CD4-positive, alpha-beta memory T cell (primary cell): ENCODE measurements around the gene TXNDC11. TPM values are rescaled to one million over a fixed set of nuclear protein-coding genes. Genes with fewer than 3 reads are reported as not detected.

Experiments used
- CTCF ChIA-PET: fragments of 350-600 bp; sonication (Branson Sonifier 250); formaldehyde crosslinking; loops from one replicate; lab custom pipeline; 2021; ENCODE audit warnings: inconsistent platforms; ENCODE audit not compliant: partially characterized antibody; lab: Charles Lee
- POLR2A ChIA-PET: fragments of 350-600 bp; sonication (Branson Sonifier 250); formaldehyde crosslinking; loops from one replicate; lab custom pipeline; 2021; ENCODE audit not compliant: partially characterized antibody; lab: Charles Lee
- DNase-seq, 5 donors: peaks; one replicate each; pipeline versions ENCODE4 v3.0.0 to v3.0.0-alpha.2; 2020 to 2022; ENCODE audit warnings: mixed read lengths in 1 of 5
- H3K27ac ChIP-seq: one replicate; pipeline ENCODE4 v1.7.0; 2013; ENCODE audit warnings: low read depth, low read length
- H3K27me3 ChIP-seq: 2 replicates; pipeline ENCODE4 v1.7.0; 2013; ENCODE audit warnings: mild to moderate bottlenecking, low read length, moderate library complexity; ENCODE audit not compliant: insufficient read depth
- H3K36me3 ChIP-seq: 2 replicates; pipeline ENCODE4 v1.7.0; 2013; ENCODE audit warnings: mild to moderate bottlenecking, low read length, moderate library complexity; ENCODE audit not compliant: insufficient read depth
- H3K4me1 ChIP-seq: 2 replicates; pipeline ENCODE4 v1.7.0; 2013; ENCODE audit warnings: mild to moderate bottlenecking, low read length, moderate library complexity; ENCODE audit not compliant: insufficient read depth
- H3K4me3 ChIP-seq, 2 donors: one replicate each; pipeline ENCODE4 v1.7.0; 2013; ENCODE audit warnings: low read length in 2 of 2, mild to moderate bottlenecking in 1 of 2
- H3K9me3 ChIP-seq, 2 donors: one replicate each; pipeline ENCODE4 v1.7.0; 2013; ENCODE audit warnings: low read length in 2 of 2, control low read depth in 1 of 2; ENCODE audit not compliant: control insufficient read depth in 1 of 2
- H3K27ac Mint-ChIP-seq, 7 donors: one replicate each; pipeline ENCODE4 v1.8.0; 2020 to 2021; ENCODE audit warnings: mixed read lengths in 7 of 7, mild to moderate bottlenecking in 6 of 7, inconsistent platforms in 3 of 7, moderate library complexity in 3 of 7
- H3K27me3 Mint-ChIP-seq, 2 donors: one replicate each; pipeline ENCODE4 v1.8.0; 2020 to 2021; ENCODE audit warnings: mixed read lengths in 2 of 2
- H3K36me3 Mint-ChIP-seq, 2 donors: one replicate each; pipeline ENCODE4 v1.8.0; 2020 to 2021; ENCODE audit warnings: mixed read lengths in 2 of 2, inconsistent platforms in 1 of 2, mild to moderate bottlenecking in 1 of 2
- H3K4me1 Mint-ChIP-seq, 4 donors: one replicate each; pipeline ENCODE4 v1.8.0; 2020 to 2021; ENCODE audit warnings: mixed read lengths in 4 of 4, mild to moderate bottlenecking in 1 of 4
- H3K4me3 Mint-ChIP-seq, 8 donors: one replicate each; pipeline ENCODE4 v1.8.0; 2020 to 2021; ENCODE audit warnings: mixed read lengths in 8 of 8, mild to moderate bottlenecking in 7 of 8, moderate library complexity in 6 of 8, inconsistent platforms in 3 of 8
- H3K9me3 Mint-ChIP-seq, 8 donors: one replicate each; pipeline ENCODE4 v1.8.0; 2020 to 2021; ENCODE audit warnings: mixed read lengths in 8 of 8, mild to moderate bottlenecking in 5 of 8, inconsistent platforms in 3 of 8, moderate library complexity in 1 of 8
- intact Hi-C: fragments of 100-400 bp; cut with micrococcal nuclease; formaldehyde crosslinking; loops from one replicate; pipeline ENCODE4 v1.15.1; 2023
- polyA plus RNA-seq, 2 donors: library from polyadenylated mRNA; unstranded; fragments of 300-500 nt; fragmentation: Illumina TruSeq; gene quantifications; one replicate each; pipeline ENCODE4 v1.2.3, GENCODE V29; 2021
- total RNA-seq, 2 experiments: library from RNA; stranded (reverse); gene quantifications; one replicate each; pipeline ENCODE4 v1.2.3, GENCODE V29; 2021

The TXNDC11 gene
- total and polyA plus RNA-seq, 4 experiments from 2014 or later, result 51.7 to 62.6 (median 57.3) TPM

- Mint-ChIP-seq H3K4me1 (peaks cover 27 to 51% (median 34%) of the 10 kb centered on the region in 4 donors), H3K36me3 (no peaks in the 10 kb centered on the region), H3K9me3 (no peaks in the 10 kb centered on the region), H3K27me3 (no peaks in the 10 kb centered on the region), H3K27ac (peak overlapping the region; percentile 50 to 87 (median 82)), H3K4me3 (peak overlapping the region; percentile 51 to 84 (median 68))
- H3K4me3 ChIP-seq, result peak overlapping the region in 1 of 2 donors; percentile 57
- peak in 4 of 5 donors; percentile 23 to 42 (median 34) for DNase-seq
- no peaks in the 10 kb centered on the region for H3K27me3 ChIP-seq
- POLR2A ChIA-PET, result interaction anchor here (1.0 to 6.0 kb wide), 3 partner anchors 33 to 409 kb away, joined by 3 to 29 read pairs (median 3); partner anchors contain the start of gene SOCS1
- peak overlapping the region; percentile 32 for H3K27ac ChIP-seq
- H3K9me3 ChIP-seq, result no peaks in the 10 kb centered on the region
- CTCF ChIA-PET, result interaction anchor here (1.8 to 2.2 kb wide), 2 partner anchors 25 to 133 kb away, joined by 4 to 7 read pairs; no protein-coding TSS in a partner anchor
- no peaks in the 10 kb centered on the region for H3K36me3 ChIP-seq
- intact Hi-C loops, result loop anchor here (5.0 kb wide), 1 partner anchor 132 kb away; the partner anchor contains the start of gene ZC3H7A
- peaks cover 44% of the 10 kb centered on the region for H3K4me1 ChIP-seq
Observed at GRCh38 chr16:11665071-11665491, 77.6 kb downstream of the TXNDC11 start.

GRCh38 chr16:11662582-11662981 lies 80.1 kb downstream of the TXNDC11 start:
- peaks cover 22 to 38% (median 27%) of the 10 kb centered on the region in 4 donors for H3K4me1 Mint-ChIP-seq

GRCh38 chr16:11660565-11660964 lies 82.1 kb downstream of the TXNDC11 start:
- no peaks in the 10 kb centered on the region for H3K36me3 Mint-ChIP-seq
- H3K4me1 ChIP-seq, result peaks cover 18% of the 10 kb centered on the region
- H3K27ac ChIP-seq, result no peak overlapping the region
- H3K27me3 ChIP-seq, result no peaks in the 10 kb centered on the region
- ChIA-PET CTCF (interaction anchor here (1.3 to 1.5 kb wide), 2 partner anchors 11 to 129 kb away, joined by 3 to 6 read pairs; no protein-coding TSS in a partner anchor), POLR2A (no interaction called here)
- no peaks in the 10 kb centered on the region for H3K27me3 Mint-ChIP-seq
- H3K4me1 Mint-ChIP-seq, result peaks cover 13 to 18% (median 16%) of the 10 kb centered on the region in 4 donors
- no peak for DNase-seq
- H3K36me3 ChIP-seq, result no peaks in the 10 kb centered on the region
- no peaks in the 10 kb centered on the region for H3K9me3 Mint-ChIP-seq
- no peak overlapping the region for H3K4me3 Mint-ChIP-seq
- intact Hi-C loops, result no loop called here
- H3K4me3 ChIP-seq, result no peak overlapping the region
- no peaks in the 10 kb centered on the region for H3K9me3 ChIP-seq
- no peak overlapping the region for H3K27ac Mint-ChIP-seq

More at GRCh38 chr16:11662582-11662981, 80.1 kb downstream of the TXNDC11 start:
- POLR2A ChIA-PET, result no interaction called here
- Histone ChIP-seq H3K4me3 (no peak overlapping the region), H3K36me3 (no peaks in the 10 kb centered on the region), H3K27ac (no peak overlapping the region), H3K9me3 (no peaks in the 10 kb centered on the region), H3K4me1 (peaks cover 29% of the 10 kb centered on the region), H3K27me3 (no peaks in the 10 kb centered on the region)
- Mint-ChIP-seq H3K27me3 (no peaks in the 10 kb centered on the region), H3K4me3 (peak overlapping the region in 1 of 8 donors; percentile 55), H3K9me3 (no peaks in the 10 kb centered on the region), H3K36me3 (no peaks in the 10 kb centered on the region), H3K27ac (peak overlapping the region in 4 of 7 donors; percentile 18 to 78 (median 40))
- intact Hi-C loops, result no loop called here
- no peak for DNase-seq
- CTCF ChIA-PET, result no interaction called here

- Mint-ChIP-seq H3K27ac (no peak overlapping the region), H3K4me3 (no peak overlapping the region), H3K9me3 (no peaks in the 10 kb centered on the region), H3K4me1 (peaks cover 6 to 9% (median 8%) of the 10 kb centered on the region in 4 donors), H3K27me3 (no peaks in the 10 kb centered on the region), H3K36me3 (no peaks in the 10 kb centered on the region)
- Histone ChIP-seq H3K4me1 (peaks cover 12% of the 10 kb centered on the region), H3K36me3 (no peaks in the 10 kb centered on the region), H3K27me3 (no peaks in the 10 kb centered on the region), H3K27ac (no peak overlapping the region), H3K9me3 (no peaks in the 10 kb centered on the region), H3K4me3 (no peak overlapping the region)
- ChIA-PET POLR2A (no interaction called here), CTCF (interaction anchor here (0.8 to 1.5 kb wide), 3 partner anchors 10 to 127 kb away, joined by 3 to 6 read pairs (median 3); no protein-coding TSS in a partner anchor)
- intact Hi-C loops, result no loop called here
- DNase-seq, result no peak
Observed at GRCh38 chr16:11658896-11659708, 83.6 kb downstream of the TXNDC11 start.

GRCh38 chr16:11657556-11657955 lies 85.1 kb downstream of the TXNDC11 start:
- Histone ChIP-seq H3K4me1 (peaks cover 10% of the 10 kb centered on the region), H3K4me3 (no peak overlapping the region), H3K27me3 (no peaks in the 10 kb centered on the region), H3K27ac (no peak overlapping the region), H3K9me3 (no peaks in the 10 kb centered on the region), H3K36me3 (no peaks in the 10 kb centered on the region)
- ChIA-PET CTCF (interaction anchor here (1.3 to 1.8 kb wide), 2 partner anchors 15 to 126 kb away, joined by 3 to 5 read pairs; no protein-coding TSS in a partner anchor), POLR2A (no interaction called here)
- DNase-seq, result no peak
- Mint-ChIP-seq H3K9me3 (no peaks in the 10 kb centered on the region), H3K4me3 (no peak overlapping the region), H3K36me3 (no peaks in the 10 kb centered on the region), H3K27me3 (no peaks in the 10 kb centered on the region), H3K27ac (peak overlapping the region in 2 of 7 donors; percentile 5 to 50), H3K4me1 (peaks cover 5 to 11% (median 7%) of the 10 kb centered on the region in 4 donors)
- intact Hi-C loops, result no loop called here

GRCh38 chr16:11655655-11656054 lies 87.0 kb downstream of the TXNDC11 start:
- no peak overlapping the region for H3K4me3 ChIP-seq
- POLR2A ChIA-PET, result no interaction called here
- peaks cover 10% of the 10 kb centered on the region for H3K4me1 ChIP-seq
- Mint-ChIP-seq H3K27me3 (peaks cover 0 to 1% of the 10 kb centered on the region in 2 donors), H3K4me3 (no peak overlapping the region), H3K36me3 (no peaks in the 10 kb centered on the region), H3K27ac (no peak overlapping the region), H3K4me1 (peaks cover 5 to 17% (median 9%) of the 10 kb centered on the region in 4 donors), H3K9me3 (no peaks in the 10 kb centered on the region)
- intact Hi-C loops, result no loop called here
- H3K36me3 ChIP-seq, result no peaks in the 10 kb centered on the region
- no peak for DNase-seq
- CTCF ChIA-PET, result interaction anchor here (1.8 kb wide), 1 partner anchor 124 kb away, joined by 5 read pairs; no protein-coding TSS in a partner anchor
- H3K27me3 ChIP-seq, result no peaks in the 10 kb centered on the region
- no peak overlapping the region for H3K27ac ChIP-seq
- H3K9me3 ChIP-seq, result no peaks in the 10 kb centered on the region

GRCh38 chr16:11651796-11652195 lies 90.9 kb downstream of the TXNDC11 start:
- H3K36me3 ChIP-seq, result no peaks in the 10 kb centered on the region
- H3K36me3 Mint-ChIP-seq, result no peaks in the 10 kb centered on the region
- DNase-seq, result no peak
- H3K4me3 ChIP-seq, result no peak overlapping the region
- H3K9me3 Mint-ChIP-seq, result no peaks in the 10 kb centered on the region
- no peaks in the 10 kb centered on the region for H3K9me3 ChIP-seq
- no peaks in the 10 kb centered on the region for H3K27me3 ChIP-seq
- ChIA-PET POLR2A (interaction anchor here (0.6 kb wide), 1 partner anchor 272 kb away, joined by 3 read pairs; no protein-coding TSS in a partner anchor), CTCF (interaction anchor here (1.1 to 1.6 kb wide), 3 partner anchors 10 to 120 kb away, joined by 4 read pairs; no protein-coding TSS in a partner anchor)
- peaks cover 10% of the 10 kb centered on the region for H3K4me1 ChIP-seq
- peaks cover 5 to 17% (median 9%) of the 10 kb centered on the region in 4 donors for H3K4me1 Mint-ChIP-seq
- peaks cover 0 to 1% of the 10 kb centered on the region in 2 donors for H3K27me3 Mint-ChIP-seq
- intact Hi-C loops, result no loop called here
- no peak overlapping the region for H3K27ac ChIP-seq
- H3K27ac Mint-ChIP-seq, result no peak overlapping the region
- no peak overlapping the region for H3K4me3 Mint-ChIP-seq
